Mesenteric fat pad (tissue), 1 donor: Measurements from ENCODE around the gene PRM2. TPM values are rescaled to one million over a fixed set of nuclear protein-coding genes. Genes with fewer than 3 reads are reported as not detected.

ENCODE experiments used
- DNase-seq: peaks from one replicate; pipeline ENCODE4 v3.0.0-alpha.2; 2020; ENCODE audit warnings: low spot score
- total RNA-seq: library from RNA; stranded (reverse); fragmentation: NEBNext Ultra II Directional; extraction: Animal tissue kit (Norgen Biotek cat#: 25700); gene quantifications from one replicate; pipeline ENCODE4 v1.2.1, GENCODE V29; 2021
- donor health status: DM: yes; HTN: yes; CAD: no.

The PRM2 gene
- total RNA-seq, 1 donor from 2014 or later = not detected

- DNase-seq = no peak
Measured at GRCh38 chr16:11250786-11251524, 25.3 kb downstream of the PRM2 start.

GRCh38 chr16:11250091-11250785, 26.0 kb downstream of the PRM2 start:
- DNase-seq = no peak

GRCh38 chr16:11249233-11250061, 26.8 kb downstream of the PRM2 start:
- DNase-seq = no peak

GRCh38 chr16:11248133-11248532, 28.1 kb downstream of the PRM2 start:
- no peak for DNase-seq

GRCh38 chr16:11245988-11246387, 30.3 kb downstream of the PRM2 start:
- no peak for DNase-seq

- no peak for DNase-seq
Measured at GRCh38 chr16:11245222-11245737, 31.0 kb downstream of the PRM2 start.

GRCh38 chr16:11242658-11243057, 33.6 kb downstream of the PRM2 start:
- no peak for DNase-seq

- no peak for DNase-seq
Measured at GRCh38 chr16:11241480-11242204, 34.6 kb downstream of the PRM2 start.

GRCh38 chr16:11240636-11241473, 35.4 kb downstream of the PRM2 start:
- DNase-seq = no peak

- no peak for DNase-seq
Measured at GRCh38 chr16:11239644-11240632, 36.3 kb downstream of the PRM2 start.

- no peak for DNase-seq
Measured at GRCh38 chr16:11238272-11239202, 37.7 kb downstream of the PRM2 start.

- DNase-seq = no peak
Measured at GRCh38 chr16:11236461-11237254, 39.6 kb downstream of the PRM2 start.

- DNase-seq = no peak
Measured at GRCh38 chr16:11235703-11235991, 40.6 kb downstream of the PRM2 start.

GRCh38 chr16:11234884-11235702, 41.2 kb downstream of the PRM2 start:
- no peak for DNase-seq

GRCh38 chr16:11233727-11234376, 42.4 kb downstream of the PRM2 start:
- no peak for DNase-seq
